HUES64 (cell line): Measurements from ENCODE around the gene MYO9B.

ENCODE experiments used
- H3K27ac ChIP-seq: 2 replicates; pipeline ENCODE4 v1.7.0; 2013; ENCODE audit warnings: low read depth, low read length, inconsistent platforms
- H3K27me3 ChIP-seq: 2 replicates; pipeline ENCODE4 v1.6.1; 2013; ENCODE audit warnings: mild to moderate bottlenecking, low read length; ENCODE audit not compliant: insufficient read depth
- H3K36me3 ChIP-seq: 2 replicates; pipeline ENCODE4 v1.6.1; 2013; ENCODE audit warnings: mild to moderate bottlenecking, low read length; ENCODE audit not compliant: insufficient read depth
- H3K4me1 ChIP-seq: 2 replicates; pipeline ENCODE4 v1.6.1; 2013; ENCODE audit warnings: mild to moderate bottlenecking, low read length, moderate library complexity; ENCODE audit not compliant: insufficient read depth
- H3K4me3 ChIP-seq: 2 replicates; pipeline ENCODE4 v1.5.1; 2013; ENCODE audit warnings: mild to moderate bottlenecking, low read length, moderate library complexity
- H3K9ac ChIP-seq: 2 replicates; pipeline ENCODE4 v1.6.1; 2013; ENCODE audit warnings: mild to moderate bottlenecking, low read depth, low read length
- H3K9me3 ChIP-seq: 2 replicates; pipeline ENCODE4 v1.6.1; 2013; ENCODE audit warnings: low read depth, low read length; ENCODE audit not compliant: insufficient read depth
- WGBS: fragments of 150-250, 120-280 bp; methylation state at CpG from one replicate; pipeline ENCODE4 v1.1.7; 2013; ENCODE audit warnings: missing lambda C conversion rate; 5-methylcytosine and 5-hydroxymethylcytosine counted together

MYO9B gene

DNA sequence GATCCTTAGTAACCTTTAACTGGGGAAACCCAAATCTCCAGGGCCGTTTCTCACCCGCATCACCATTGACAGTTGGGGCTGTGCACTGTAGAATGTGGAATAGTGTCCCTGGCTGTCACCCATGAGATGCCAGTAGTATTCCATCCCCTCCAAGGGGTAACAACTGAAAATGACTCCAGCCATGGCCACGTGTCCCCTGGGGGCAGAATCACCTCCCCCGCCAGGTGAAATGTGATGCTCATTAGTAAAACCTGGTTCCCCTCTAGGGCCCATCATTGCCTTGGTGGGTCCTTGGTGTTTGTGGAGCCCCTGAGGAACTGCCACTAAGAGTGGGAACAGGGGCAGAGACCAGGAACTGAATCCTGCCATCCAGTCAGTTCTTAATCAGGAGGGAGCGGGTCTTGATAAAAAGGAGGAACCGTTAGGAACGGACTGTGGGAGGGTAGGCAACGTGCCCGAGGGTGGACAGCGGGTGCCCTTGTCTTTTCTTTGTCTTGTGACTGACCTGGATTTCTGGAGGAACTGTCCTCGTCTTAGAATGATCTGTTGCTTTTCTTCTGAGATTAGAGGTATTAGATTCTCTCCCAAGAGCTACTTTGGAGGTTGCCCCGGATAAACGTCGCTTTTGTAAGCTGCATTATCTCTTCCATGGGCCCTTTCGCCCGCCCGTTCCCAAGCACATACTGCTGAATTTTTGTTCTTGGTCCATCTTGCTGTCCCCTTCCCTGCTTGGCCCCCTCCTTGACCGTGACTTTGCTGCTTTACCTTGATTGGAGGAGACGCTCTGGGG lies 3.5 kb downstream of the MYO9B start:
- Histone ChIP-seq H3K27me3 (no peaks in the 10 kb centered on the region), H3K9ac (peak overlapping the region; percentile 50), H3K27ac (no peak overlapping the region), H3K9me3 (no peaks in the 10 kb centered on the region), H3K36me3 (no peaks in the 10 kb centered on the region), H3K4me1 (peaks cover 31% of the 10 kb centered on the region), H3K4me3 (peak overlapping the region; percentile 14; the same call in 1 of the 2 replicates)
- 80% methylated on average over 19 of the region's 19 CpGs for WGBS

DNA sequence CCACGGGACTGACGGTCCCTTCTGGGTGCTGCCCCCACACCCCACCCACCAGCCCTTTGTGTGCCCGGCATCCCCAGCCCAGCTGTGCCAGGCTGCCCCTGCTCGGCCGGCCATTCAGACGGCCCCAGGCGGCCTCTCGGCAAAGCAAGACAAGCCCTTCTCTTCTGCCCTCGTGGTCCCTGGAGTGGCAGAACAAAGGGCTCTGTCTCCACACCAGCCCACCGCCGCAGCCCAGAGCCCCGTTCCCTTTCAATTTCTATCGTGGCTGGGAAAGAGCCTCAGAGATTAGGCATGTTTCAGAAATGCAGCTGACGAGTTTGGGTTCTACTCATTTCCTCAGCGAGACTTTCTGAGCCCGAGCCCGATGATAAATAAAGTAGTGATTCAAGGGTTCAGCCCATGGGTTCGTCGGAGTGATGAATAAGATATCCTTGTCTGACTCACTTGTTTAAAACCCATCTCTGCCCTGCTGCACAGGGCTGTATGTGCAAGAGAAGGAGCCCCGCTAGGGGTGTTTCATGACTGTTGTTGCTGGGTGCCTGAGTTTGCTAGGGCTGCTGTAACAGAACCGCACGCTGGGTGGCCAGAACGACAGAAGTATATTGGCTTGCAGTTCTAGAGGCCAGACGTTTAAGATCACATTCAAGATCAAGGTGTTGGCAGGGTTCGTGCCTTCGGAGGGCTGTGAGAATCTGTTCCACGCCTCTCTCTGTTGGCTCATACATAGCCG lies 4.3 kb downstream of the MYO9B start:
- WGBS, result 68% methylated on average over 28 of the region's 28 CpGs

DNA sequence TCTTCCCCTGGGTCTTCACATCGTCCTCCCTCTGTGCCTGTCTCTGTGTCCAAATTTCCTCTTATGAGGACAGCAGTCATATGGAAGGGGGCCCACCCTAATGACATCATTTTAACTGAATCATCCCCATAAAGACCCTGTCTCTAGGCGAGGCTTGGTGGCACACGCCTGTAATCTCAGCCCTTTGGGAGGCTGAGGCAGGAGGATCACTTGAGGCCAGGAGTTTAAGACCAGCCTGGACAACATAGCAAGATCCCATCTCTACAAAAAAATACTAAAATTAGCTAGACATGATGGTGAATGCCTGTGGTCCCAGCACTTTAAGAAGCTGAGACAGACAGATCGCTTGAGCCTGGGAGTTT lies 4.8 kb downstream of the MYO9B start:
- Histone ChIP-seq H3K9ac (no peak overlapping the region), H3K4me1 (peaks cover 27% of the 10 kb centered on the region), H3K27me3 (no peaks in the 10 kb centered on the region), H3K27ac (no peak overlapping the region), H3K4me3 (no peak overlapping the region), H3K9me3 (no peaks in the 10 kb centered on the region), H3K36me3 (no peaks in the 10 kb centered on the region)
- WGBS, result 96% methylated on average over 4 of the region's 4 CpGs

More for the DNA sequence above, 4.3 kb downstream of the MYO9B start:
- H3K27me3 ChIP-seq, result no peaks in the 10 kb centered on the region
- H3K4me3 ChIP-seq, result peak overlapping the region; percentile 17; the same call in 1 of the 2 replicates
- no peaks in the 10 kb centered on the region for H3K36me3 ChIP-seq
- H3K27ac ChIP-seq, result no peak overlapping the region
- no peaks in the 10 kb centered on the region for H3K9me3 ChIP-seq
- peak overlapping the region; percentile 50 for H3K9ac ChIP-seq
- H3K4me1 ChIP-seq, result peaks cover 27% of the 10 kb centered on the region

DNA sequence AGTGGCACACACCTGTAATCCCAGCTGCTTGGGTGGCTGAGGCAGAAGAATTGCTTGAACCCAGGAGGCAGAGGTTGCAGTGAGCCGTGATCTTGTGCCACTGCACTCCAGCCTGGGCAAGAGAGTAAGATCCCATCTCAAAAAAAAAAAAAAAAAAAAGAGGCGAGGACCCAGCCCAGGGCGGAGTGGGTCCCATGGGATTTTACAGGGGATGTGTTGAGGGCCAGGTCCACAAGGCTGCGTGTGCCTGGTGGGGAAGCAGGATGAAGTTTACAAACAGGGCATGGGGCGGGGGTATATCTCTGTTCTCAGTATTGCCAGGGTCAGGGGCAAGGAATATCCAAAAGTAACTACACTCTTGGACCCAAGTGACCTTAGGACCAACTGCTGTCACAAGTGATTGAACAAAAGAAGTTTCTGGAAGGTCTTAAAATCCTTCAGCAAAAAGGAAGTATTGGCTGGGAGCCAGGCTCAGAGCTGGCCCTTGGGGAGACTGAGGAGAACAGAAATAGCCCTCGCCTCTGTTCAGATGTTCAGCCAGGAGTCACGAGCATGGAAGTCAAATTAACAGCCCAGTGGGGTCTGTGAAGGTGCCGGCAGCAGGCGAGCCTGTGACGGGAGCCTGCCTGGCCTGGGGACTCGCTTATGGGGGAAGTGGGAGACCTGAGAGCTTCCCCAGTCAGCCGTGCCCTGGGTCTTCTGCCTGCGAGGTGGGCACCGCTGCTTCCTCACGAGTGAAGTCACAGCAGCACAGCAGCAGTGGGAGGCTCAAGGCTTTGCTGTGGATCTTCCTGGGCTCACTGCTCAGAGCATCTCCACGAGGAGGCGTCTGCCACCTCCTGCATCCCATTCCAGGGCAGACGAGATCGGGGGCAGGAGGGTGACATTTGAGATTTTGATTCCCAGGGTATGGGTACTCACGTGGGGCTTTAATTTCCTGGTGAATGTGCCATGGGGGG lies 6.4 kb downstream of the MYO9B start:
- Histone ChIP-seq H3K9ac (no peak overlapping the region), H3K27me3 (no peaks in the 10 kb centered on the region), H3K36me3 (no peaks in the 10 kb centered on the region), H3K27ac (no peak overlapping the region), H3K9me3 (no peaks in the 10 kb centered on the region), H3K4me1 (peaks cover 23% of the 10 kb centered on the region; the same call in 1 of the 2 replicates), H3K4me3 (no peak overlapping the region)
- 92% methylated on average over 20 of the region's 20 CpGs for WGBS

DNA sequence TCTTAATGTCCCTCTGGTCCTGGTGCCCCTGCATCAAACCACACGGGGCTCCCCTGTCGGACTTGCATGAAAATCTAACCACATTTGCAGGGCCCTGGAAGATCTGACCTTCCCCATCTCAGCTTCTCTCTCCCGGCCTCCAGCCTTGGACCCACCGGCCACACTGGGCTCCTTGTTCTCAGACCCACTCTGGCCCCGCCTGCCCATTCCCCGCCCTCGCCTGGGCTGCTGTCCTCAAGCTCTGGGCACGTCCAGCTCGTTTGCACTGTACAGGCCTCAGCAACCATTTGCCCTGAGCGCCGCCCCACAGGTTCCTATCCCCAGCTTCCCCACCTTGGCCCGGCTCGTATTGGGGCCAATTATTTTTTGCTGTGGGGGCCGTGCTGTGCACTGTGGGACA lies 10.5 kb downstream of the MYO9B start:
- peaks cover 5% of the 10 kb centered on the region for H3K4me1 ChIP-seq
- peaks cover 3% of the 10 kb centered on the region; the same call in 1 of the 2 replicates for H3K36me3 ChIP-seq
- H3K4me3 ChIP-seq, result no peak overlapping the region
- H3K27me3 ChIP-seq, result no peaks in the 10 kb centered on the region
- no peak overlapping the region for H3K9ac ChIP-seq
- WGBS, result 92% methylated on average over 14 of the region's 14 CpGs
- H3K27ac ChIP-seq, result no peak overlapping the region
- H3K9me3 ChIP-seq, result no peaks in the 10 kb centered on the region

DNA sequence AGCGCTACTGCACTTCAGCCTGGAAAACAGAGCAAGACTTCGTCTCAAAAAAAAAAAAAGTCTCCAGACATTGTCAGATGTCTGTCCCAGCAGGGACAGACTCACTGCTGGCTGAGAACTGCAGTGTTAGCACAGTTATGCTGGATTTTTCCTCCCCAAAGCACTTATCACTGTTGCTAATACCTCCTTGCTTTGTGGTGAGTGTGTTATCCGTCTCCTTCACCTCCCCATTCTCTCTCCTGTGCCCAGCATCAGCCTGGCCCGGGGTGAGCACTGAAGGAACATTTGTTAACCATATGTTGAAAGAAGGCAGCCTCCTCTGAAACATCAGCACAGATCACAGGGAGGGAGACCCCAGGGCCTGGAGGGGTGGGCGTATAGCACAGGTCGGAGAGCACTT lies 11.3 kb downstream of the MYO9B start:
- no peaks in the 10 kb centered on the region for H3K9me3 ChIP-seq
- no peaks in the 10 kb centered on the region for H3K27me3 ChIP-seq
- H3K9ac ChIP-seq, result no peak overlapping the region
- no peak overlapping the region for H3K4me3 ChIP-seq
- peaks cover 3% of the 10 kb centered on the region; the same call in 1 of the 2 replicates for H3K36me3 ChIP-seq
- no peak overlapping the region for H3K27ac ChIP-seq
- peaks cover 9% of the 10 kb centered on the region for H3K4me1 ChIP-seq
- 98% methylated on average over 5 of the region's 6 CpGs for WGBS

DNA sequence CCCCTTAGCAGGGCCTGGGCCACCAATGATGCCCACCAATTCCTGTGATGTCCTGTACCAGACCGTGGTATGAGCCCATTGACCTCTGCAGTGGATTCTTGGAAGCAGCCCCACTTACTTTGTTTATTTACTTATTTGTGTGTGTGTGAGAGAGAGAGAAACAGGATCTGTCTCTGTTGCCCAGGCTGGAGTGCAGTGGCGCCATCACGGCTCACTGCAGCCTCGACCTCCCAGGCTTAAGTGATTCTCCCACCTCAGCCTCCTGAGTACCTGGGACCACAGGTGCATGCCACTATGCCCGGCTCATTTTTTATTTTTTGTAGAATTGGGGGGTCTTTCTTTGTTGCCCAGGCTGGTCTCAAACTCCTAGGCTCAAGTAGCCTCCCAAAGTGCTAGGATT lies 13.0 kb downstream of the MYO9B start:
- Histone ChIP-seq H3K36me3 (peaks cover 3% of the 10 kb centered on the region; the same call in 1 of the 2 replicates), H3K9ac (no peak overlapping the region), H3K9me3 (no peaks in the 10 kb centered on the region), H3K27me3 (no peaks in the 10 kb centered on the region), H3K27ac (no peak overlapping the region), H3K4me1 (peaks cover 13% of the 10 kb centered on the region), H3K4me3 (no peak overlapping the region)
- WGBS, result 92% methylated on average over 5 of the region's 5 CpGs

DNA sequence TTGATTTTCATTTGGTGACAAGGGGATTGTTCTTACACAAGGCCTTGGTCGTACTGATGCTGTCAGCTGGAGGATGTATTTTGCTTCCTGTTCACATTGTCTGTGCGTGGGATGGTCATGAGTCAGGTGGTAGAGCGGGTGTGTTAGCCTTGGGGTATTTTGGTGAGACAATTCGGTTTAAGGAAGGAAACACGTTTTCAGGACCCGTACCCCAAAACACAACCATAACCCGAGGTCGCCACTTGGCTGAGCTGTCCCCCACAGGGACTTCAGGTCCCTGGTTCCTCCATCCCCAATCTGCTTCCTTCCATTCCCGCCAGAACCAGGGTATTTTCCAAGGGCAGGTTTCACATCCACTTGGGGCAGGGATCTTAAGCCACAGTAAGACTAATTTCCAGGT lies 15.0 kb downstream of the MYO9B start:
- no peaks in the 10 kb centered on the region for H3K27me3 ChIP-seq
- H3K4me3 ChIP-seq, result no peak overlapping the region
- no peaks in the 10 kb centered on the region for H3K9me3 ChIP-seq
- no peak overlapping the region for H3K27ac ChIP-seq
- WGBS, result 95% methylated on average over 9 of the region's 9 CpGs
- H3K36me3 ChIP-seq, result peaks cover 3% of the 10 kb centered on the region; the same call in 1 of the 2 replicates
- peaks cover 13% of the 10 kb centered on the region for H3K4me1 ChIP-seq
- H3K9ac ChIP-seq, result no peak overlapping the region

DNA sequence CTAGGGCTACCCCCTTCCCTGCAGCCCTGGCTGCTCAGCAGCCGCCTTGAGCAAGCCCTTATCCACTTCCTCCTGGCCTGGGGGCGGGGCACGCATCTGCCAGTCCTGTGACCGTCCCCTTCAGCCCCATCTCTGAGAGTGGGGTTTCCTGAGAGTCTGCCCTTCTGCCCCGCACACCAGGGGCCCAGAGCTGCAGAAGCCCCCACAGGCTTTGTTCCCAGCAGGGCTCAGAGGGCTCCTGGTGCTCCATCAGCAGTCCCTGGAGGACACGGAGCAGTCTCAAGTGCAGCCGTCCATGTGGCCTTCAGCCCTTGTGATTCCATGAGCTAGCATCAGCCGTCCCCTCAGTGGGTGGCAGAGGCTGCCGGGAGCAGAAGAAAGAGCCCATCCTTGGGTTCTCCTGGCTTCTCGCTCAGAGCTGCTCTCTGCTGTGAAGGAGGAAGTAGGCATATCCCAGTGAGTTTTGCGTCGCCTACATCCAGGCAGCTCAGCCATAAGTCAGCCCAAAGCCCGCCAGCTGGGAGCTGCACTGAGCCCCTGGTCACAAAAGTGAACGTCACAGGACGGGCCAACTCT lies 16.3 kb downstream of the MYO9B start:
- no peaks in the 10 kb centered on the region for H3K27me3 ChIP-seq
- H3K27ac ChIP-seq, result 0 out of 2 replicates have a peak overlapping the region, but pooled peaks have one; percentile 6
- peaks cover 13% of the 10 kb centered on the region for H3K4me1 ChIP-seq
- H3K4me3 ChIP-seq, result no peak overlapping the region
- WGBS, result 73% methylated on average over 15 of the region's 15 CpGs
- no peak overlapping the region for H3K9ac ChIP-seq
- H3K36me3 ChIP-seq, result peaks cover 3% of the 10 kb centered on the region; the same call in 1 of the 2 replicates
- H3K9me3 ChIP-seq, result no peaks in the 10 kb centered on the region

DNA sequence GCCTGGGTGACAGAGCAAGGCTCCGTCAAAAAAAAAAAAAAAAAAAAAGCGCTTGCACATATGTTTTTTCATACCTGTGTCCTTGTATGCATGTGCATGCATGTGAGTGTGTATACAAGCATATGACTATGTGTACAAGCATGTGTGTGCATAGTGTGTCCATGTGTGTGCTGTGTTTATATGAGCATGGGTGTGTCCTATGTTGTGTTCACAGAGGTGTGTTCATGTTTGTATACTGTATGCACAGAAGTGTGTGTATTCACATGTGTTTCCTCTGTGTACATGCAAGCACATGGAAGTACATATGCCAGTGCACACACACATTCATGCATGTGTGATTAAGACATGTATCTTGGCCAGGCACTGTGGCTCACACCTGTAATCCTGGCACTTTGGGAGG lies 17.1 kb downstream of the MYO9B start:
- Histone ChIP-seq H3K36me3 (no peaks in the 10 kb centered on the region), H3K4me3 (no peak overlapping the region), H3K27me3 (no peaks in the 10 kb centered on the region), H3K9me3 (no peaks in the 10 kb centered on the region), H3K4me1 (peaks cover 18% of the 10 kb centered on the region), H3K27ac (no peak overlapping the region), H3K9ac (no peak overlapping the region)
- 96% methylated on average over 2 of the region's 2 CpGs for WGBS
